Immature natural killer cell (primary cell): Measurements from ENCODE around the gene SPATS2. TPM values are rescaled to one million over a fixed set of nuclear protein-coding genes. Genes with fewer than 3 reads are reported as not detected.
"Not testable (repeated sequence)": the region's sequence is repeated elsewhere in the genome, so short reads cannot be mapped to it uniquely, and the experiment has no call there.

ENCODE experiments used
- DNase-seq, 3 donors: peaks; one replicate each; pipeline ENCODE4 v3.0.0; 2022; ENCODE audit warnings: mixed read lengths in 1 of 3
- H3K27ac Mint-ChIP-seq, 6 donors: one replicate each; pipeline ENCODE4 v1.8.0; 2020; ENCODE audit warnings: mixed read lengths in 6 of 6, mild to moderate bottlenecking in 5 of 6, inconsistent platforms in 4 of 6, moderate library complexity in 3 of 6
- H3K27me3 Mint-ChIP-seq, 3 donors: one replicate each; pipeline ENCODE4 v1.8.0; 2020 to 2021; ENCODE audit warnings: low read depth in 3 of 3, mild to moderate bottlenecking in 3 of 3, mixed read lengths in 3 of 3, moderate library complexity in 3 of 3, inconsistent platforms in 1 of 3
- H3K36me3 Mint-ChIP-seq, 3 donors: one replicate each; pipeline ENCODE4 v1.8.0; 2020; ENCODE audit warnings: mixed read lengths in 3 of 3, inconsistent platforms in 2 of 3, mild to moderate bottlenecking in 2 of 3
- H3K4me1 Mint-ChIP-seq, 2 donors: one replicate each; pipeline ENCODE4 v1.8.0; 2020; ENCODE audit warnings: inconsistent platforms in 2 of 2, mild to moderate bottlenecking in 2 of 2, mixed read lengths in 2 of 2, moderate library complexity in 1 of 2
- H3K4me3 Mint-ChIP-seq, 5 donors: one replicate each; pipeline ENCODE4 v1.8.0; 2020; ENCODE audit warnings: mild to moderate bottlenecking in 5 of 5, mixed read lengths in 5 of 5, inconsistent platforms in 3 of 5, moderate library complexity in 3 of 5
- H3K9me3 Mint-ChIP-seq, 6 donors: one replicate each; pipeline ENCODE4 v1.8.0; 2020; ENCODE audit warnings: mild to moderate bottlenecking in 6 of 6, mixed read lengths in 6 of 6, inconsistent platforms in 4 of 6, moderate library complexity in 3 of 6
- polyA plus RNA-seq, 3 donors: library from polyadenylated mRNA; unstranded; fragments of 300-500 nt; fragmentation: Illumina TruSeq; gene quantifications; one replicate each; pipeline ENCODE4 v1.2.3, GENCODE V29; 2021

Gene SPATS2
- polyA plus RNA-seq, 3 donors from 2014 or later, result 3.1 to 10.8 TPM; not detected in 1

DNA sequence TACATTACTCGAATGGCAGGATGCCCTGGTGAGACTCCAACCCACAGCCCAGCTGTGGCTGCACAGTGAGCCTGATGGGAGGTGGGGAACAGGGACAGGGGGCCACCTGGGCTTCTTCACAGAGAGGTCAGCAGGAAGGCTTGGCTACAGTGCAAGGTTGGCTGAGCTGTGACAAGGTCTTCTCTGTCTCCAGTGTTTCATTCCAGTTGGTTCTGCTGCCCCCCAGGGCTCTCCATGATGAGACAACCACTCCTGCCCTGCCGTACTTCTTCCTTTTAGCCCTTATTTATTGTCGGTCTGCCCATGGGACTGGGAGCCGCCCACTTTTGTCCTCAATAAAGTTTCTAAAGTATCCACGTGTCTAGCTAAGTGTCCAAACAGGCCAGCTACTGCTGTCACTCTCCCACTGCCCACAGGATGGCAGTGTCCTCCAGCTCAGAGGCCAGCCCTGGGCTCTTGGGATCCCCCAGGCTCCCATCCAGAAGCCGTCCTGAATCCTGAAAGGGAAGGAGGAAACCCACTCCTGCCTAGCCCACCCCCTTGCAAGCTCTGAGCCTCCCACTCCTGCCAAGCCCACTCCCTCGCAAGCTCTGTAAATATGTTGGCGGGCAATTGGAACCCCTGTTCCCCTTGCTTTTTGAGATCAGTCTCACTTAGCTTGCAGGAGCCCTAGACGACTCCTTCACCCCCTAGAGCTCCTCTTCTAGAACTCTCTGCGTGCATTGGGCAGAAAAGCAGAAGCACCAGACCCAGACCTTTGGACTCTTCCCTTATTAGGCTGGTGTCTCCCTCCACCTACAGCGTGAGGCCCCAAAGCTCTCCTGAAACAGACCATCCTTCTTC is 35.7 kb upstream of the SPATS2 start:
- Mint-ChIP-seq H3K4me1 (peaks cover 10 to 12% of the 10 kb centered on the region in 2 donors), H3K9me3 (no peaks in the 10 kb centered on the region), H3K36me3 (peaks cover 0 to 3% (median 0%) of the 10 kb centered on the region in 3 donors), H3K27me3 (peaks cover 7 to 22% (median 14%) of the 10 kb centered on the region in 3 donors), H3K4me3 (no peak overlapping the region), H3K27ac (no peak overlapping the region)
- DNase-seq, result no peak

DNA sequence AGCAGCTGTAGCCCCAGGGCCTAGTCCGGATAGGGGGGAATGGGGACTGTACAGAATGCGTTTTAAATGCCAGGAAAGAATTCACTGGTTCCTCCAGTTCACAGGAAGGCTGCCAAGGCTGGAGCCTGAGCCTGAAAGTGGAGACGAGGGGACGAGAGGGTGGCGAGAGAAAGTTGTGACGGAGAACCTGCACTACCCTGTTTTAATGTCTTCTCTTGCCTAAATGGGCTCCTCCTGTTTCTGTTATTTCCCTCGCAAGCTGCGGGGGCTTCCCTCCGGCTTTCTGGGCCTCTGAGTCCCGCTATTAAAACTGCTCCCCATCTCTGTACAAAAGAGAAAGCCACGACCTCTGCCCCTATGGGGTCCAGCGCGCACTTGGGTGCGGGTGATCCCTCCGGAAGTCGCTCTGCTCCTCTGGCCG is 34.8 kb upstream of the SPATS2 start:
- Mint-ChIP-seq H3K9me3 (no peaks in the 10 kb centered on the region), H3K27ac (no peak overlapping the region), H3K4me3 (peak overlapping the region in 1 of 5 donors; percentile 40), H3K4me1 (peaks cover 17% of the 10 kb centered on the region in 2 donors), H3K36me3 (peaks cover 0 to 3% (median 0%) of the 10 kb centered on the region in 3 donors), H3K27me3 (peaks cover 13 to 26% (median 19%) of the 10 kb centered on the region in 3 donors)
- DNase-seq, result no peak

DNA sequence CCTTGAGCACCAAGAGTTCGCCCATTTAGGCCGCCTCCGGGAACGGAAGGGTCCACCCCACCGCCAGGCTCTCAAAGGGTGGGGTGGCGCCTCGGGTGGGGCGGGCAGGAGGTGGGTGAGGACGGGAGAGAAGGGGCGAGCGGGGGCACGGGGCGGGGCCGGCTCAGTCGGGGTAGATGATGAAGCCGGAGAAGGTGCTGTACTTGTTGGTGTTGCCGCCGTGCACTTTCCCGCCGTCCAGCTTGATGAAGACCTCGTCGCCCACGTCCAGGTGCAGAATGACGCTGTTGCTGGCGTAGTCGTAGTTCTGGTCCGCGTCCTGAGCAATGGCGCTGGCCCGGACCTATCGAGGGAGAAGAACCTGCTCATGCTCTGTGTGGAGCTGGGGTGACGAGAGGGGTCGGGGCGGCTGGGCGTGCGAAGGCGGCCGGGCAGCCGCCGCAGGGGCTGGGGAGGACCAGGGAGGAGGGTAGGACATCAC is 34.3 kb upstream of the SPATS2 start:
- peaks cover 0 to 3% (median 0%) of the 10 kb centered on the region in 3 donors for H3K36me3 Mint-ChIP-seq
- H3K9me3 Mint-ChIP-seq, result no peaks in the 10 kb centered on the region
- no peak overlapping the region for H3K27ac Mint-ChIP-seq
- H3K4me1 Mint-ChIP-seq, result peaks cover 20 to 21% of the 10 kb centered on the region in 2 donors
- peak overlapping the region in 3 of 5 donors; percentile 26 to 62 (median 35) for H3K4me3 Mint-ChIP-seq
- H3K27me3 Mint-ChIP-seq, result peaks cover 14 to 30% (median 21%) of the 10 kb centered on the region in 3 donors
- DNase-seq, result no peak

DNA sequence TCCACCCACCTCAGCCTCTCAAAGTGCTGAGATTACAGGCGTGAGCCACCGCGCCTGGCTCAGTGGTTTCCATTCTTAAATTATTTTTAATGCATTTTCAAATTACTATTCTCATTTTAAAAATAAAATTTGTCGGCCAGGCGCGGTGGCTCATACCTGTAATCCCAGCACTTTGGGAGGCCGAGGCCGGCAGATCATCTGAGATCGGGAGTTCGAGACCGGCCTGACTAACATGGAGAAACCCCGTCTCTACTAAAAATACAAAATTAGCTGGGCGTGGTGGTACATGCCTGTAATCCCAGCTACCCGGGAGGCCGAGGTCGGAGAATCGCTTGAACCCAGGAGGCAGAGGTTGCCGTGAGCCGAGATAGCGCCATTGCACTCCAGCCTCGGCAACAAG is 33.5 kb upstream of the SPATS2 start:
- H3K4me3 Mint-ChIP-seq, H3K36me3 Mint-ChIP-seq, H3K27ac Mint-ChIP-seq, DNase-seq, H3K9me3 Mint-ChIP-seq: not testable (repeated sequence)
- Mint-ChIP-seq H3K27me3 (peaks cover 14 to 36% (median 25%) of the 10 kb centered on the region in 3 donors), H3K4me1 (peaks cover 20 to 21% of the 10 kb centered on the region in 2 donors)

DNA sequence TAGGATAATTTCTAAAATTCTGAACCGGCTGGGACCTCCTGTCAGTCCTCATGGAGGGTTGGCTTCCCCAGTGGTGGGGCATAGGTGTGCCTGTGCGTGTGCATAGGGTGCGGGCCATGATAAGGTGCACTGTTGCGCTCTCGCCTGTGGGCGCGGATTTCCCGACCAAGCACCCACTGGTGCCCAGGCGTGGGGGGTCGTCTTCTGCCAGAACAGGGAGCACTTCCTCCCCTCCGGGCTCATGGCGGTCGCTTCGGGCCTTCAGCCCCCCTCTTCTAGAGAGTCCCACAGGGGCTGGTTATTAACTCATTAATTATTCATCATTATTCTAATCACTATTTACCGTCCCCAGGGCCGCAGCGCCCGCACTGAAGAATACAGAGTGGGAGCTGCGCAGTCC is 33.0 kb upstream of the SPATS2 start:
- no peak overlapping the region for H3K27ac Mint-ChIP-seq
- peak overlapping the region in 1 of 5 donors; percentile 0 for H3K4me3 Mint-ChIP-seq

DNA sequence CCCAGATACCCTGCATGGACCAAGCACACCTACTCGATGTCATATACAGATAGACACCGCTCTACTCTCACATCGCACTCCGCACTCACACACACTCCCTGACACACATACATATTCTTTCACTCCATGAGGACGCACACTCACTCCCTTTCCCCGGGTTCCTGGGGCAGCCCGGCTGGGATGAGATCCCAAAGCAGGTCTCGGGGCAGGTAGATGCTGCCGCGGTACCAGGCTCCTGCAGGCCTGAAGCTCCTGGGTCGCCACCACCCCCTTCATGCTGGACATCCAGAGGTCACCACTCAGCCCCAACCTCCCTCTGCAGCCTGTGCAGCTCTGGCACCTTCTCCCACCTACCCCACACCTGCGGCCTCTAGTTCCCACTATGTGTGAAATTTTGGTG is 32.6 kb upstream of the SPATS2 start:
- Mint-ChIP-seq H3K9me3 (no peaks in the 10 kb centered on the region), H3K27ac (no peak overlapping the region), H3K4me3 (peak overlapping the region in 1 of 5 donors; percentile 0), H3K4me1 (peaks cover 20 to 21% of the 10 kb centered on the region in 2 donors), H3K27me3 (peaks cover 14 to 36% (median 27%) of the 10 kb centered on the region in 3 donors), H3K36me3 (peaks cover 0 to 3% (median 0%) of the 10 kb centered on the region in 3 donors)
- no peak for DNase-seq

More for the DNA sequence above, 33.0 kb upstream of the SPATS2 start:
- Mint-ChIP-seq H3K27me3 (peaks cover 14 to 36% (median 27%) of the 10 kb centered on the region in 3 donors), H3K4me1 (peaks cover 20 to 21% of the 10 kb centered on the region in 2 donors), H3K9me3 (no peaks in the 10 kb centered on the region), H3K36me3 (peaks cover 0 to 3% (median 0%) of the 10 kb centered on the region in 3 donors)
- DNase-seq, result no peak

DNA sequence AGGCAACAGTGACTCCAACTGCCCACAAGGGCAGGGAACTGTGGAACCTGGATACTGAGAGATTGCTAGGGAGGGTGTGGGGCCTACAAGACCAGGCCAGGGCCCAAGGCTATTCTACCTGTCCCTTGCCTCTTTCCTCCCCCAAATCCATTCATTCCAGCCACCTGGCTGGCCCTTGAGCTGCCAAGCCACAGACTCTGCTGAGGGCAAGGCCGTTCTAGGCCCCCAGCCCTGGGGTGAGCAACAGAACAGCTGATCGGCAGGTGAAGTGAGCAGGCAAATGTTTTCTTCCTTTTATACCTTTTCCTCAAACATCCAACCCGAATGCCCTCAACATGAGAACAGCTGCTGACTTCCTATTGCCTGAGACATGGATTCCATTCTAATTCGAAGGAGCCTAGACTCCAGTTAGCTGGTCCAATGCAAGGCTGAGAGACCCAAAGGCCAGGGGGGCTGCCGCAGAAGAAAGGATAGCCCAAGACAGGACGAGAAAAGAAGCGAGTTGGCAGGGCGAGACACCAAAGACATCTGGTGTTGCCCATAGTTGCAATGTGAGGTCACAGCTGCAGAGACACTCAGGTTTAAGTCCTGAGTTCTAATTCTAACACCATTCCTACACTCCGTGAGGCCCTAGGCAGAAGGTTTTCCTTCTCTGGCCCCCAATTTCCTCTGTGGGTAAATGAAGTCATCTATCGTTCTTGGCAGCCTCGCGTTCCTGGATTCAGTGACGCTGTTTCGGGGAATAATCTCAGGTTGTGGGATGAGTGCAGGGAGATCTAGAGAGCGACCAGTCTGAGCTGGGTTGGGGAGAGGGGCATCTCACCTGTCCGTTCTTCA is 31.9 kb upstream of the SPATS2 start:
- no peak for DNase-seq
- no peaks in the 10 kb centered on the region for H3K9me3 Mint-ChIP-seq
- H3K27ac Mint-ChIP-seq, result no peak overlapping the region
- H3K4me3 Mint-ChIP-seq, result peak overlapping the region in 3 of 5 donors; percentile 17 to 66 (median 27)
- peaks cover 0 to 3% (median 0%) of the 10 kb centered on the region in 3 donors for H3K36me3 Mint-ChIP-seq
- peaks cover 20 to 21% of the 10 kb centered on the region in 2 donors for H3K4me1 Mint-ChIP-seq
- H3K27me3 Mint-ChIP-seq, result peaks cover 20 to 42% (median 27%) of the 10 kb centered on the region in 3 donors

DNA sequence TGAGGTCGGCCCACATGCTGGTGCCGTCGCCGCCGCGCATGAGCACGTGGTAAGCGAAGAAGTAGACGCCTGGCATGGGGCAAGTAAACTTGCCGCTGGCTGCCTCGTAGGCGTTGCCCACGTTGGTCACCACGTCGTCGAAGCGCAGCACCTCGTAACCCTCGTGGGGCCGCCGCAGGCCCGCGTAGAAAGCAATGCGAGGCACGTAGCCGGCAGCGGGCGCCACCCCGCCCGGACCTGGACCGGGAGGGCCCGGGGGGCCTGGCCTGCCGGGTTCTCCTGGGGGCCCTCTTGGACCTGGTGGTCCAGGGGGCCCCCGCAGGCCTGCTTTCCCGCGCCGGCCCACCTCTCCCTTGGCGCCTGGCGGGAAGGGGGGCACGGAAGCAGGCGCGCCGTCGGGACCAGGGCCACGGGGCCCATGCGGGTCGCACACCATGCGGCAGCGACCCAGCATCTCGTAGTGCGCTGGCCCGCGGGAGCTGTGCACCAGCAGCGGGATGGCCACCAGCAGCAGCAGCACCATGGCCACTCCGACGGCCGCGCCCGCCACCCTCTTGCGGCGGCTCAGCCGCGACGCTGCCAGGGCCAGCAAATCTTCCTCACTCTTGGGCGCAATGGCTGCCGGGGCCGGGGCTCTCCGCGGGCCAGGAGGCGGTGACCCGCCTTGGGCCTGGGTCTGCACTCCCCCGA is 31.2 kb upstream of the SPATS2 start:
- Mint-ChIP-seq H3K9me3 (no peaks in the 10 kb centered on the region), H3K4me1 (peaks cover 20 to 21% of the 10 kb centered on the region in 2 donors), H3K27ac (no peak overlapping the region), H3K4me3 (peak overlapping the region in 1 of 5 donors; percentile 66), H3K27me3 (peaks cover 24 to 43% (median 29%) of the 10 kb centered on the region in 3 donors), H3K36me3 (peaks cover 0 to 3% (median 0%) of the 10 kb centered on the region in 3 donors)
- DNase-seq, result no peak

DNA sequence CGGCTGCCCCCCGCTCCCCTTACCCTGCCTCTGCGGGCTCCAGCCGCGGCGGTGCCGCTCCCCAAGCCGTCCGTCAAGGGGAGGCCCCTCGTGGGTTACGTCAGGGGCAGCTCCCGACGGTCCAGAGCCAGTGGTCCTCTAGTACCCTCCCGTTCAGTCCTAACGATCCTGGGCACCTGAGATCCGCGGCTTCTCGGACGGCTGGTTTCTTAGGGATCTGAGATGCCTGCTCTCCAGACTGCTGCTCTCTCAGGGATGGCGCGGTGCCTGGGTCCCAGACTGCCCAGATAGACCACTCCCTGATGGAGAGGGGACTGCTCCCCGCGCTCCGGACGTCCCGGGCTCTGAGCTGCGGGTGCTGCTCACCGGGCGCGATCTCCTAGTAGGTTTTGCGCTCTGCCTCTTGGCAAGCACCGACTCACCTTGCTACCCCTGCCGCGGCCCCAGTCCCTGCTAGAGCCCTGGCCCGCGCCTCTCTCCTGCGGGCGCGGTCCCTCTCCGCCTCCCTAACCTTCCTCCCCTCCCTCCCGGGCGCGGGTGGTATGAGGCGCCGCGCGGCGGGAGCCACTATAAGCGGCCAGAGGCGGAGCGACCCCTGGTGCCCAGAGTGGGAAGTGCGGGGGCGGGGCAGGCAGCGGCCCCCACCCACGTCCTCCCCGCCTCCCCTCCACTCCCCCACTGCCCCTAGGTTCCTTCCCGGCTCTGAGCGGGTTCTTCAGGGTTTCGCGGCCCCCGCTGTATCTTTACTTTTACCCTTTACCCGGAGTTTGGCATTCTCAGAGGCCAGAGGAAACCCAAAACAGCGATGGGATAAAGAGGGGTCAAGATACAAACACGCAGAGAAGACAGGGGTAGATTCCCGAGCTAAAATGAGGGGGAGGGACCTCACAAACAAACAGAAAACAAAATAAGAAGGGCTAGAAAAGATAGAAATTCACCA is 30.3 kb upstream of the SPATS2 start, which contains the start of gene C1QL4:
C1QL4 (minus strand) TSS at position 544 of the 940 bp plus-strand sequence. CDS start 711 bp downstream, outside the sequence.
- Mint-ChIP-seq H3K27ac (peak within 1 kb of the TSS in 1 of 6 donors; percentile 33), H3K4me1 (peaks cover 20 to 21% of the 10 kb centered on the region in 2 donors), H3K9me3 (no peaks in the 10 kb centered on the region), H3K4me3 (peak within 1 kb of the TSS; percentile 42 to 77 (median 68)), H3K36me3 (no peaks in the 10 kb centered on the region), H3K27me3 (peaks cover 24 to 45% (median 26%) of the 10 kb centered on the region in 3 donors)
- peak; percentile 81 to 86 (median 84) for DNase-seq

DNA sequence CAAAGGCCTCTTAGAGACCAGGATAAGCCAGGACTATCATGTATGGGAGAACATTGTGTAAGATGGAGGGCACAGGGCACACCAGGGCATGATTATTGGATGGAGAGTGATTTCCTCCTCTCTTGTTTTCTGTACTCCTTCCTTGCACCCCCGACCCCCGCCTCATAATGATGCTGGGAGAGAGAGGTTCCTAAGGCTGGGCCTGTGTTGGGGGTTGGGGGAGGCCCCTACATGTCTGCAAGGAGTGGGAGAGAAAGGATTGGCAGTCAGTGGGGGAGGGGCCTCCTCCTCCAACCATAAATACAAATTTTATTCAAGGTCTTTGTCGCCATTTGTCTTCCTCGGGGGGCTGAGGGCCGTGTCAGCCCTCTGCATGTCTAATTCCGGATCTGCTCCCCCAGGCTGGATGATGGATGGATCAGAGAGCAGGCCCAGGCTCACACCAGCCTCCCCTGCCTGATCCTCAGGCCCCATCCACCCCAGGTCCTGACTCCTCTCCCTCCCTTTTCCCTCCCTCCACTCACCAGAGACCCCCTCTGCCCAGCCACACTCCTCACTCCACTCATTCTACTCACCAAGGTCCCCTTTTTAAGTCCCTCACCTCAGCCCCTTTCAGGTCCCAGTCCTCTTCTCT is 28.3 kb upstream of the SPATS2 start:
- no peak for DNase-seq
- H3K27ac Mint-ChIP-seq, result no peak overlapping the region
- H3K27me3 Mint-ChIP-seq, result peaks cover 23 to 38% (median 35%) of the 10 kb centered on the region in 3 donors
- H3K36me3 Mint-ChIP-seq, result no peaks in the 10 kb centered on the region
- H3K9me3 Mint-ChIP-seq, result no peaks in the 10 kb centered on the region
- H3K4me3 Mint-ChIP-seq, result no peak overlapping the region
- H3K4me1 Mint-ChIP-seq, result peaks cover 28 to 32% of the 10 kb centered on the region in 2 donors

DNA sequence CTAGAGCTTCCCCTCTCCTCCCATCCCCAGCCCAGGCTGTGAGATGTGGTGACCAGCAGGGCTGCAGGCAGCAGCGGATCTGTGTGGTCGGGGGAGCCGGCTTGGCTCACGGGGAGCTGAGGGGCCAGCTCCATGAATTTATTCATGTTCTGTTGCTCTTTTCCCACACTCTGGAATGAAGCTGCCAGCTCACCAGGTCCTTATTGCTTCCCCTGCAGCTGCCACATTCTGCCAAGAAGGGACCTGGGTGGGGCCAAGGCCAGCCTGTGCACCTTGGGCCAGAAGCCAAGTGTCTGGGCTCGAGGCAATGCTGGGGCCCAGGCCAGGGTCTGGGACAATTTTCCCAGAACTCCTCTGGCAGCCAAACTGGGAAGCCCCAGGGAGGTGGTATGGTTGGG is 27.8 kb upstream of the SPATS2 start:
- no peak for DNase-seq
- no peak overlapping the region for H3K27ac Mint-ChIP-seq
- no peak overlapping the region for H3K4me3 Mint-ChIP-seq
- no peaks in the 10 kb centered on the region for H3K36me3 Mint-ChIP-seq
- H3K4me1 Mint-ChIP-seq, result peaks cover 28 to 35% of the 10 kb centered on the region in 2 donors
- H3K27me3 Mint-ChIP-seq, result peaks cover 27 to 36% (median 36%) of the 10 kb centered on the region in 3 donors
- no peaks in the 10 kb centered on the region for H3K9me3 Mint-ChIP-seq
